Sigmoid colon (tissue), 3 donors: ENCODE results near the gene RHOU.

ENCODE experiments used
- CTCF ChIP-seq, 4 experiments: fragments of 450-650 bp in 3 of 4; fragments of 200-600 bp in 1 of 4; IDR thresholded peaks; one replicate each; pipeline ENCODE4 v1.5.1; 2016 to 2019; ENCODE audit warnings: antibody characterized with exemption in 4 of 4, mild to moderate bottlenecking in 3 of 4, moderate library complexity in 2 of 4
- POLR2A ChIP-seq, 2 donors: fragments of 450-650 bp; IDR thresholded peaks; one replicate each; pipeline ENCODE4 v1.6.1; 2016; ENCODE audit warnings: antibody characterized with exemption in 2 of 2, mild to moderate bottlenecking in 2 of 2, moderate library complexity in 2 of 2

GRCh38 chr1:228752675-228753265 is 17.5 kb downstream of the RHOU start:
- no peak for TF ChIP-seq CTCF (IDR thresholded peaks at IDR 0.05)
- no peak for TF ChIP-seq POLR2A (IDR thresholded peaks at IDR 0.05)
